GM12878 (cell line): Measurements from ENCODE around the gene PPA1. TPM values are rescaled to one million over a fixed set of nuclear protein-coding genes. Genes with fewer than 3 reads are reported as not detected.

Experiments
- ATAC-seq: fragments of 200-7000 bp; cut with Tn5 transposase; 3 replicates; pipeline ENCODE4 v1.9.1; 2020; ENCODE audit warnings: mild to moderate bottlenecking, moderate library complexity
- BruUV-seq: library from RNA; stranded (reverse); fragments of 400-500 nt; replicated peaks from 2 replicates; lab custom pipeline; 2021; lab: Mats Ljungman, UMichigan
- CTCF ChIA-PET: fragments of 300-600 bp; sonication (Branson Sonifier 250); formaldehyde crosslinking; extraction: SDS; loops from one replicate; lab custom pipeline; 2021; ENCODE audit warnings: inconsistent platforms; lab: Yijun Ruan, JAX
- POLR2A ChIA-PET: fragments of 350-600 bp; formaldehyde crosslinking; extraction: SDS; loops from one replicate; lab custom pipeline; 2021; ENCODE audit warnings: inconsistent platforms; lab: Charles Lee
- RAD21 ChIA-PET: fragments of 300-600 bp; sonication (Branson Sonifier 250); formaldehyde crosslinking; loops from one replicate; lab custom pipeline; 2023; ENCODE audit warnings: antibody characterized with exemption; ENCODE audit not compliant: unreplicated experiment; lab: Charles Lee
- SMC1A ChIA-PET: fragments of 300-600 bp; sonication (Branson Sonifier 250); formaldehyde crosslinking; loops from one replicate; lab custom pipeline; 2023; ENCODE audit not compliant: unreplicated experiment, uncharacterized antibody; lab: Charles Lee
- DNase-seq: peaks from one replicate; pipeline ENCODE4 v3.0.0-alpha.2; 2011; ENCODE audit warnings: low read depth, low spot score
- FAIRE-seq: peaks from 3 replicates; lab custom pipeline; 2011; peaks lifted over from hg19 to GRCh38; lab: Jason Lieb, UNC
- H2AFZ ChIP-seq: 2 replicates; pipeline ENCODE4 v1.6.0; 2011; ENCODE audit warnings: low read depth, low read length, control low read depth; ENCODE audit not compliant: control insufficient read depth
- H3K27ac ChIP-seq: 2 replicates; pipeline ENCODE4 v1.5.1; 2011; ENCODE audit warnings: control low read depth; ENCODE audit not compliant: control insufficient read depth, insufficient read depth
- H3K27me3 ChIP-seq, 2 experiments: replicated peaks in 1 of 2; 2 replicates each; pipeline versions ENCODE4 v1.6.0 to v1.6.1; 2011; ENCODE audit warnings: low read length in 1 of 2; ENCODE audit not compliant: control insufficient read depth in 2 of 2, insufficient read depth in 2 of 2
- H3K36me3 ChIP-seq, 2 experiments: 2 replicates each; pipeline ENCODE4 v1.5.1; 2011; ENCODE audit warnings: low read length in 1 of 2; ENCODE audit not compliant: control insufficient read depth in 2 of 2, insufficient read depth in 2 of 2
- H3K4me1 ChIP-seq: 2 replicates; pipeline ENCODE4 v1.6.1; 2011; ENCODE audit warnings: mild to moderate bottlenecking, low read length, moderate library complexity, mixed read lengths; ENCODE audit not compliant: control insufficient read depth, insufficient read depth
- H3K4me2 ChIP-seq: 2 replicates; pipeline ENCODE4 v1.6.0; 2011; ENCODE audit warnings: control low read depth; ENCODE audit not compliant: control insufficient read depth, insufficient read depth
- H3K4me3 ChIP-seq: fragments of 200-600 bp; sonication (generic); 2 replicates; pipeline ENCODE4 v1.5.1; 2016
- H3K79me2 ChIP-seq: 2 replicates; pipeline ENCODE4 v1.6.0; 2011; ENCODE audit warnings: low read length; ENCODE audit not compliant: control insufficient read depth, insufficient read depth
- H3K9ac ChIP-seq: 2 replicates; pipeline ENCODE4 v1.8.0; 2011; ENCODE audit warnings: low read length, control low read depth, mixed read lengths; ENCODE audit not compliant: control insufficient read depth, insufficient read depth
- H3K9me3 ChIP-seq: replicated peaks from 3 replicates; pipeline ENCODE4 v1.5.1; 2011; ENCODE audit warnings: mild to moderate bottlenecking, low read length; ENCODE audit not compliant: control insufficient read depth, insufficient read depth
- H4K20me1 ChIP-seq: 2 replicates; pipeline ENCODE4 v1.6.0; 2011; ENCODE audit not compliant: control insufficient read depth, insufficient read depth
- BRCA1 ChIP-seq: IDR thresholded peaks from 2 replicates; pipeline ENCODE4 v1.6.1; 2011; ENCODE audit warnings: low read depth, low read length, improper control_type of control experiment
- ETV6 ChIP-seq, 2 experiments: fragments of 450-650 bp in 1 of 2; IDR thresholded peaks in 1 of 2; conservative IDR thresholded peaks in 1 of 2; 2 replicates each; pipeline ENCODE4 v1.6.1; 2014; ENCODE audit warnings: antibody characterized with exemption in 1 of 2, borderline replicate concordance in 1 of 2, low read depth in 1 of 2, mild to moderate bottlenecking in 1 of 2, moderate library complexity in 1 of 2
- JUND ChIP-seq: IDR thresholded peaks from 2 replicates; pipeline ENCODE4 v1.6.1; 2012; ENCODE audit warnings: low read depth, mild to moderate bottlenecking, low read length, improper control_type of control experiment, moderate library complexity
- LARP7 ChIP-seq: fragments of 450-650 bp; IDR thresholded peaks from 2 replicates; pipeline ENCODE4 v1.6.1; 2017; ENCODE audit warnings: mild to moderate bottlenecking
- NFXL1 ChIP-seq: fragments of 450-650 bp; IDR thresholded peaks from 2 replicates; pipeline ENCODE4 v1.6.1; 2017; ENCODE audit warnings: antibody characterized with exemption, mild to moderate bottlenecking, borderline replicate concordance
- PBX3 ChIP-seq: IDR thresholded peaks from 2 replicates; pipeline ENCODE4 v1.6.1; 2011; ENCODE audit warnings: mild to moderate bottlenecking, low read depth, low read length, moderate library complexity; ENCODE audit not compliant: insufficient replicate concordance
- RB1 ChIP-seq: fragments of 450-650 bp; formaldehyde crosslinking; IDR thresholded peaks from 2 replicates; pipeline ENCODE4 v1.6.1; 2017; ENCODE audit warnings: mild to moderate bottlenecking, borderline replicate concordance
- SKIL ChIP-seq: fragments of 450-650 bp; IDR thresholded peaks from 2 replicates; pipeline ENCODE4 v1.6.1; 2017; ENCODE audit warnings: mild to moderate bottlenecking, low read depth, inconsistent platforms; ENCODE audit not compliant: poor library complexity, severe bottlenecking
- SPI1 ChIP-seq: IDR thresholded peaks from 2 replicates; pipeline ENCODE4 v1.6.1; 2011; ENCODE audit warnings: low read depth, mild to moderate bottlenecking, low read length, moderate library complexity, borderline replicate concordance; ENCODE audit not compliant: insufficient read depth
- SREBF2 ChIP-seq: IDR thresholded peaks from 2 replicates; pipeline ENCODE4 v1.6.1; 2012; ENCODE audit warnings: mild to moderate bottlenecking, low read length
- TAF1 ChIP-seq: IDR thresholded peaks from 2 replicates; pipeline ENCODE4 v1.6.1; 2011; ENCODE audit warnings: mild to moderate bottlenecking, low read depth, low read length, borderline replicate concordance
- TCF7 ChIP-seq: IDR thresholded peaks from 2 replicates; pipeline ENCODE4 v1.6.1; 2014; ENCODE audit warnings: antibody characterized with exemption, borderline replicate concordance
- ZBTB40 ChIP-seq: fragments of 450-650 bp; IDR thresholded peaks from 2 replicates; pipeline ENCODE4 v1.6.1; 2016; ENCODE audit warnings: mild to moderate bottlenecking, moderate library complexity, borderline replicate concordance
- WGBS: methylation state at CpG from one replicate; pipeline ENCODE4 v1.1.6; 2016; ENCODE audit warnings: low lambda C conversion rate; ENCODE audit not compliant: insufficient replicate concordance, insufficient coverage; ENCODE audit errors: missing lambda C conversion rate; 5-methylcytosine and 5-hydroxymethylcytosine counted together
- in situ Hi-C: fragments of 300-500 bp; cut with MboI; formaldehyde crosslinking; loops from 9 replicates; pipeline ENCODE4 v1.14.3; 2018; ENCODE audit warnings: mixed read lengths
- intact Hi-C: fragments of 100-400 bp; cut with micrococcal nuclease; formaldehyde crosslinking; loops from one replicate; pipeline ENCODE4 v1.14.2; 2022; ENCODE audit not compliant: unreplicated experiment
- polyA plus RNA-seq, 11 experiments: library from polyadenylated mRNA; depleted of rRNA in 4 of 11; unstranded in 6 of 11; stranded (reverse) in 5 of 11; fragments of >200 nt; fragmentation: Nextera tagmentation in 4 of 11; fragmentation: Illumina TruSeq in 1 of 11; extraction: Ambion mirVana in 4 of 11; extraction: Trizol in 1 of 11; gene quantifications; 1 replicate in 1 of 11; 2 replicates in 10 of 11; pipeline versions ENCODE4 v1.2.1 to v1.2.3, GENCODE V29; 2011 to 2016; ENCODE audit warnings: inconsistent platforms in 2 of 11, missing spikeins in 2 of 11, low read depth in 1 of 11
- total RNA-seq, 4 experiments: library from RNA; depleted of rRNA in 3 of 4; stranded (reverse); fragments of >200 nt in 3 of 4; fragmentation: Illumina TruSeq in 1 of 4; extraction: Trizol in 1 of 4; gene quantifications; 2 replicates each; pipeline versions ENCODE4 v1.2.1 to v1.2.3, GENCODE V29; 2013 to 2021

Gene PPA1
- total and polyA plus RNA-seq, 10 of the 15 experiments (the other 5 are each of a cell fraction or from before 2014, with no cell fraction given) = 224 to 452 (median 346) TPM

DNA sequence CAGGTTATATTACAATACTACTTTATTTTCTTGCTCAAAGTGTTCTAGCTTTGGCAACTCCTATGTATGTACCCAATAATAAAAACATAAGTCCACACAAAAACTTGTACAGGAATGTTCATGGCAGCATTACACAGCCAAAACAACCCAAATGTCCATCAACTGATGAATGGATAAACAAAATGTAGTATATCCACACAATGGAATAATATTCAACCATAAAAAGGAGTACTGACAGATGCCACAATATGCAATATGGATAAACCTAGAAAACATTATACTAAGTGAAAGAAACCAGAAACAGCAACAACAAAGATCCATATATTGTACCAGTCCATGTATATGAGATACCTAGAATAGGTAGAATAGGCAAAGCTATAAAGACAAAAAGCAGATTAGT lies 21.0 kb downstream of the PPA1 start (continued):
- TF ChIP-seq ZBTB40 (no peak), LARP7 (no peak), TCF7 (no peak)

GRCh38 chr10:70206762-70207161 lies 26.5 kb downstream of the PPA1 start:
- H3K27me3 ChIP-seq = no peaks in the 10 kb centered on the region
- no peak overlapping the region for H3K27ac ChIP-seq
- WGBS = 100% methylated on average over 3 of the region's 5 CpGs
- intact Hi-C loops (no loop called here), in situ Hi-C loops (no loop called here)
- DNase-seq (no peak), FAIRE-seq (no peak), ATAC-seq (no peak)
- H3K9me3 ChIP-seq = no peaks in the 10 kb centered on the region
- no TSS peak for BruUV-seq
- no peak overlapping the region for H3K4me3 ChIP-seq
- RAD21 ChIA-PET = no interaction called here
- H3K36me3 ChIP-seq = peaks cover 10 to 30% of the 10 kb centered on the region in 2 experiments
- no peak overlapping the region for H3K4me2 ChIP-seq
- no peak overlapping the region for H2AFZ ChIP-seq
- CTCF ChIA-PET = interaction anchor here (1.3 kb wide), 1 partner anchor 9 kb away, joined by 3 read pairs; no protein-coding TSS in a partner anchor
- H4K20me1 ChIP-seq = no peaks in the 10 kb centered on the region
- SMC1A ChIA-PET = interaction anchor here (0.8 kb wide), 1 partner anchor 158 kb away, joined by 5 read pairs; no protein-coding TSS in a partner anchor
- no peak overlapping the region for H3K9ac ChIP-seq
- no peaks in the 10 kb centered on the region for H3K4me1 ChIP-seq
- POLR2A ChIA-PET = no interaction called here
- H3K79me2 ChIP-seq = no peaks in the 10 kb centered on the region
- TF ChIP-seq NFXL1 (no peak), SREBF2 (no peak), PBX3 (no peak), SKIL (no peak), RB1 (no peak), JUND (no peak), BRCA1 (no peak), SPI1 (no peak), ETV6 (conservative IDR thresholded peaks at IDR 0.05 in 1 of 2, IDR thresholded peaks at IDR 0.05 in 1 of 2; ENCODE audit: borderline replicate concordance in 1 of 2, low read depth in 1 of 2) (no peak), TAF1 (no peak)
